Fibroblast of villous mesenchyme (primary cell): Measurements from ENCODE around the gene FER. TPM values are rescaled to one million over a fixed set of nuclear protein-coding genes. Genes with fewer than 3 reads are reported as not detected.

Source experiments
- DNase-seq: peaks from one replicate; pipeline ENCODE4 v3.0.0-alpha.2; 2010; ENCODE audit warnings: low read depth
- H3K4me3 ChIP-seq: 2 replicates; pipeline ENCODE4 v1.5.1; 2011; ENCODE audit warnings: low read depth, mild to moderate bottlenecking, low read length
- total RNA-seq: library from RNA; depleted of rRNA; stranded (reverse); fragments of >200 nt; gene quantifications from 2 replicates; pipeline ENCODE4 v1.2.3, GENCODE V29; 2012
- TF ChIP-seq, protein P1 (sequence below): IDR thresholded peaks from 2 replicates; pipeline ENCODE4 v1.5.1; 2012; ENCODE audit warnings: low read depth, mild to moderate bottlenecking, low read length; ENCODE audit not compliant: insufficient read depth

Gene FER
- total RNA-seq, 1 donor = 43.6 TPM

DNA sequence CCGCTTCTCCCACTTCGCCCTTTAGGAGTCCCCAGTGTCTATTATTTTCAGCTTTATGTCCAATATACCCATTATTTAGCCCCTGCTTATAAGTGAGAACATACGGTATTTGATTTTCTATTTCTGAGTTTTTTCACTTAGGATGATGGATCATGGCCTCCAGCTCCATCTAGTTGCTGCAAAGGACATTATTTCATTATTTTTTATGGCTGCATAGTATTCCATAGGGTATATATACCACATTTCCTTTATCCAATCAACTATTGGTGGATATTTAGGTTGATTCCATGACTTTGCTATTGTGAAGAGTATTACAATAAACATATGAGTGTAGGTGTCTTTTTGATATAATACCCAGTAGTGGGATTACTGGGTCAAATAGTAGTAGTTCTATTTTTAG is 162.9 kb downstream of the FER start:
- DNase-seq = no peak
- H3K4me3 ChIP-seq = no peak overlapping the region
- TF ChIP-seq, protein P1, sequence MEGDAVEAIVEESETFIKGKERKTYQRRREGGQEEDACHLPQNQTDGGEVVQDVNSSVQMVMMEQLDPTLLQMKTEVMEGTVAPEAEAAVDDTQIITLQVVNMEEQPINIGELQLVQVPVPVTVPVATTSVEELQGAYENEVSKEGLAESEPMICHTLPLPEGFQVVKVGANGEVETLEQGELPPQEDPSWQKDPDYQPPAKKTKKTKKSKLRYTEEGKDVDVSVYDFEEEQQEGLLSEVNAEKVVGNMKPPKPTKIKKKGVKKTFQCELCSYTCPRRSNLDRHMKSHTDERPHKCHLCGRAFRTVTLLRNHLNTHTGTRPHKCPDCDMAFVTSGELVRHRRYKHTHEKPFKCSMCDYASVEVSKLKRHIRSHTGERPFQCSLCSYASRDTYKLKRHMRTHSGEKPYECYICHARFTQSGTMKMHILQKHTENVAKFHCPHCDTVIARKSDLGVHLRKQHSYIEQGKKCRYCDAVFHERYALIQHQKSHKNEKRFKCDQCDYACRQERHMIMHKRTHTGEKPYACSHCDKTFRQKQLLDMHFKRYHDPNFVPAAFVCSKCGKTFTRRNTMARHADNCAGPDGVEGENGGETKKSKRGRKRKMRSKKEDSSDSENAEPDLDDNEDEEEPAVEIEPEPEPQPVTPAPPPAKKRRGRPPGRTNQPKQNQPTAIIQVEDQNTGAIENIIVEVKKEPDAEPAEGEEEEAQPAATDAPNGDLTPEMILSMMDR = no peak

DNA sequence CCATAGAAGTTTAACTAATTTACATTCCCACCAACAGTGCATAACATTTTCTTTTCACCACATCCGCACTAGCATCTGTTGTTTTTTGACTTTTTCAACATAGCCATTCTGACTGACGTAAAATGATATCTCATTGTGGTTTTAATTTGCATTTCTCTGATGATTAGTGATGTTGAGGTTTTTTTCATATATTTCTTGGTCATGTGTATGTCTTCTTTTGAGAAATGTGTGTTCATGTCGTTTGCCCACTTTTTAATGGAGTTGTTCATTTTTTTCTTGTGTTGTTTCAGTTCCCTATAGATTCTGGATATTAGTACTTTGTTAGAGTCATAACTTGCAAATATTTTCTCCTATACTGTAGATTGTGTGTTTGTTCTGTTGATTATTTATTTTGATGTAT is 163.4 kb downstream of the FER start:
- no peak overlapping the region for H3K4me3 ChIP-seq
- DNase-seq = no peak
- TF ChIP-seq, protein P1 = no peak

DNA sequence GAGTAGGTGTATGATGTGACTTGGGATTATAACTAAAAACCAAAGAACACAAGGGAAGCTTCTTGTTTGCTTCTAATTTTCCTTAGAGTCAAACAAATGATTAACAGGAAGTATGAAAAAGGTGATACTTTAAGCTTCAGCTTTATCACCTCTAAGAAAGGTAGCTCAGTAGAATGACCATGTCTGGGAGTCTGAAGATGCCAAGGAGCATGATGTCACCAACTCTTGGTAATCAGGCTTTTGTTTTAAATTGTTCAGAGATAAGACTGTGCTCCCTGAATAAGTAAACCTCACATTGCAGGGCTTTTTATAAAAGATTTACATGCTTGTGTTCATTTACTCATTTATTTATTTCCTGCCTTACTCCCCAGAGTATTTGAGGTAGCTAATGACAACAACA is 169.9 kb downstream of the FER start:
- DNase-seq = no peak
- H3K4me3 ChIP-seq = no peak overlapping the region
- TF ChIP-seq, protein P1 = no peak

DNA sequence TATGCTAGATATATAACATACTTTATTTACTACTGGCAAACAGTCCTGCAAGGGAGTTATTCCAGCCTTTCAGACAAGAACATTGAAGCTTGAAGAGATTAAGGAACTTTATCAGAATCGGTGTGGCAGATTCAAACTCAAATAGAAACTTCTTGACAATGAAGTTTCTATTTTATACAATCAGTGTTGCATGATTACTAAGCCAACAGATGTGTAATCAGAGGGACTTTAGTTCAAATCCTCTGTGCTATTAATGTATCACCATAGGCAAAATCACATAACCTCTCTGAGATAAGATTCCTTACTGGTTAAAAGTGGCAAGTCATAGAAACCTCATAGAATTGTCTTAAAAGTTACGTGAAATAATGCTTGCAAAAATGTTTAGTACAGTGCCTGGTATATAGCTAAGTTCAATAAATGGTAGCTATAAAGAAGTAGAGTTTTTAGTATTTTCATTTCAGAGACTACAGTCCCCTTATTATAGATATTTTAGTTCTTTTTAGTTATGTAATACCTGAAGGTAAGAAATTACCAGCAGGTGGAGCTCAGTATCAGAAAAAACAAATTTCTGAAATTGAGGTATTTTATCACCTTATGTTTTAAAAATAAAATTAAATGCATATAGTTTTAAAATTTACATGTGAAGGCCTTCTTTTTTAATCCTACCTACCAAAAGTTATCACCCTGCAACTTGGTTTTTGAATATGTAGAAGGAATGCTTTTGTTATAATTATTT is 172.1 kb downstream of the FER start:
- no peak overlapping the region for H3K4me3 ChIP-seq
- TF ChIP-seq, protein P1 = no peak
- peak; percentile 11 for DNase-seq

DNA sequence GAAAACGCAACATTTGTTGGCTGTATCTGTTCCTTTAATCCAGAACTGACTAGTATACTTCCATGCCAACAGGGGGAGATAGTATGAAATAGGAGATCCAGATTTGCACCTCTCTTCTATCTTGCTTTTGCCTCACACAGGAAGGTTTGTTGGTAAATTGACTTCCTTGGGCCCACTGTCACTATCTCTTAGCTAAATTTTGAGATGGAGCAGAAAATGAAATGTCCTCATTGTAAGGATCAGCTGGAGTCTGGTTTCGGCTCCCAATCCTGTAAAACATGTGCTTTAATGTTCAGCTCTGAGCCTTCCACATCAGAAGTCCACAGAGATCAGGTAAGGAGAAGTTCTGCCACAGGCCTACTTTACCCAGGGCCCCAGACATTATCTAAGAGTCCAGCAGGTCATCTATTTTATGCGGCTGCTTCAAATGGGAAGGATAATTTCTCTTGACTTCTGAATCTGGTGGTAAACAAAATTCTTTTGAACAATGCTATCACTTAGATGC is 176.8 kb downstream of the FER start:
- no peak overlapping the region for H3K4me3 ChIP-seq
- TF ChIP-seq, protein P1 = peak; percentile 11
- DNase-seq = no peak

DNA sequence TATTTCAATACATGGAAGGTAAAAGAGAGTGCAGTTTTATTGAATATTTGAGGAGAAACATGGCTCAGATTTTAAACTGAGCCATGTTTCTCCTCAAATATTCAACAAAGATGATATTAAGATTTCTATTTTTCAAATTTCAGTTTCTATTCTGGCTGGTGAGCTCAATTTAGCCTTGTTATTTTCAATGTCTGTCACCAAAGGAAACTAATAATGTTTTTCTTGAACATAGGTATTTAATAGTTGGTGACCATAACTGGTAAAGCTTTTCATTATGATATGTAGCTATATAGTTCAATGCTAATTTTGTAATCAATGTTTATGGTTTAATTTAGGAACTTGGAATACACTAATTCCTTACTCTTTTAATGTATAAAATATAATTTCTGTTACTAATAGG is 177.4 kb downstream of the FER start:
- no peak overlapping the region for H3K4me3 ChIP-seq
- no peak for DNase-seq
- TF ChIP-seq, protein P1 = no peak

DNA sequence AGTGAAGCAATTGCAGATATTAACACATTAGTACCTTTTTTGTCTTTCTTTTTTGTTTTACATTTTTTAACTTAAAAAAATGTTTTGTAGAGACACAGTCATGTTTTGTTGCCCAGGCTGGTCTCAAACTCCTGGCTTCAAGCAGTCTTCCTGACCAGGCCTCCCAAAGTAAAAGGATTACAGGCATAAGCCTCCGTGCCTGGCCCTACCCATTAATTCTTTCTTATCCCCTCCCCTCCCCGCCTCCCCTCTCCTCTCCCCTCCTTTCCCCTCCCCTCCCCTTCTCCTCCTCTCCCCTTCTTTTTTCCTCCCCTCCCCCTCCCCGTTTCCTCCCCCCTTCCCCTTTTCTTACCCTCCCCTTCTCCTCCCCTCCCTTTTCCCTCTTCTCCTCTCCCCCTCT is 182.4 kb downstream of the FER start:
- no peak overlapping the region for H3K4me3 ChIP-seq
- TF ChIP-seq, protein P1 = no peak
- DNase-seq = no peak
